Natural killer cell (primary cell): ENCODE results near the gene SMG1. TPM values are rescaled to one million over a fixed set of nuclear protein-coding genes. Genes with fewer than 3 reads are reported as not detected.

Source experiments
- ATAC-seq, 3 donors: fragments of 150-1000 bp in 2 of 3; fragments of 200-7000 bp in 1 of 3; cut with Tn5 transposase; 1 replicate in 1 of 3; 2 replicates in 2 of 3; pipeline ENCODE4 v1.10.0; 2021; ENCODE audit warnings: mild to moderate bottlenecking in 2 of 3, moderate library complexity in 2 of 3
- DNase-seq, 2 donors: peaks; one replicate each; pipeline versions ENCODE4 v3.0.0 to v3.0.0-alpha.2; 2013 to 2021; ENCODE audit warnings: mixed read lengths in 1 of 2
- H3K27ac ChIP-seq: one replicate; pipeline ENCODE4 v1.5.1; 2013; ENCODE audit warnings: mild to moderate bottlenecking, low read length
- H3K27me3 ChIP-seq: one replicate; pipeline ENCODE4 v1.6.1; 2013; ENCODE audit warnings: low read length; ENCODE audit not compliant: control insufficient read depth, insufficient read depth
- H3K36me3 ChIP-seq: one replicate; pipeline ENCODE4 v1.6.1; 2013; ENCODE audit warnings: low read length; ENCODE audit not compliant: control insufficient read depth, insufficient read depth
- H3K4me1 ChIP-seq: one replicate; pipeline ENCODE4 v1.6.1; 2013; ENCODE audit warnings: low read length; ENCODE audit not compliant: control insufficient read depth, insufficient read depth
- H3K4me3 ChIP-seq: one replicate; pipeline ENCODE4 v1.5.1; 2013; ENCODE audit warnings: low read length
- H3K9me3 ChIP-seq: one replicate; pipeline ENCODE4 v1.6.1; 2013; ENCODE audit warnings: low read length; ENCODE audit not compliant: control insufficient read depth, insufficient read depth
- H3K27ac Mint-ChIP-seq, 2 donors: one replicate each; pipeline ENCODE4 v1.8.0; 2022; ENCODE audit warnings: mild to moderate bottlenecking in 2 of 2, mixed read lengths in 2 of 2, moderate library complexity in 1 of 2
- H3K27me3 Mint-ChIP-seq, 2 donors: one replicate each; pipeline ENCODE4 v1.8.0; 2022; ENCODE audit warnings: low read depth in 2 of 2, mixed read lengths in 2 of 2
- H3K36me3 Mint-ChIP-seq: one replicate; pipeline ENCODE4 v1.8.0; 2022; ENCODE audit warnings: mixed read lengths
- H3K4me1 Mint-ChIP-seq, 2 donors: one replicate each; pipeline ENCODE4 v1.8.0; 2022; ENCODE audit warnings: mixed read lengths in 2 of 2
- H3K4me3 Mint-ChIP-seq: one replicate; pipeline ENCODE4 v1.8.0; 2022; ENCODE audit warnings: mild to moderate bottlenecking, moderate library complexity, mixed read lengths
- H3K9me3 Mint-ChIP-seq, 2 donors: one replicate each; pipeline ENCODE4 v1.8.0; 2022; ENCODE audit warnings: mixed read lengths in 2 of 2
- CTCF ChIP-seq: fragments of 200-600 bp; IDR thresholded peaks from one replicate; pipeline ENCODE4 v1.8.0; 2022; ENCODE audit warnings: antibody characterized with exemption
- WGBS: methylation state at CpG from one replicate; pipeline ENCODE4 v1.1.7; 2013; ENCODE audit warnings: missing lambda C conversion rate; ENCODE audit not compliant: insufficient coverage; 5-methylcytosine and 5-hydroxymethylcytosine counted together
- intact Hi-C: fragments of 100-400 bp; cut with micrococcal nuclease; formaldehyde crosslinking; loops from one replicate; pipeline ENCODE4 v1.14.2; 2022
- total RNA-seq, 4 donors: library from RNA; stranded (reverse); fragments of 120-200 nt in 1 of 4; gene quantifications; one replicate each; pipeline versions ENCODE4 v1.2.3 to v1.2.4, GENCODE V29; 2013 to 2022

The SMG1 gene
- total RNA-seq, 3 donors from 2014 or later (not counting 1 experiment from before 2014, with no cell fraction given) = 215 to 253 (median 246) TPM

- no peak overlapping the region for H3K27ac ChIP-seq
- no peak for DNase-seq
- peaks cover 37% of the 10 kb centered on the region for H3K36me3 ChIP-seq
- Mint-ChIP-seq H3K4me1 (peaks cover 20 to 36% of the 10 kb centered on the region in 2 donors), H3K27me3 (no peaks in the 10 kb centered on the region), H3K36me3 (peaks cover 7% of the 10 kb centered on the region), H3K4me3 (no peak overlapping the region), H3K9me3 (no peaks in the 10 kb centered on the region), H3K27ac (no peak overlapping the region)
- intact Hi-C loops = no loop called here
- WGBS = no CpG with 5 or more reads among the region's 1 CpG
- peaks cover 14% of the 10 kb centered on the region for H3K4me1 ChIP-seq
- TF ChIP-seq CTCF = no peak
- no peaks in the 10 kb centered on the region for H3K27me3 ChIP-seq
- no peaks in the 10 kb centered on the region for H3K9me3 ChIP-seq
- ATAC-seq = no peak
- no peak overlapping the region for H3K4me3 ChIP-seq
Observed at GRCh38 chr16:18796377-18796776, 129.8 kb downstream of the SMG1 start.

GRCh38 chr16:18792836-18793433 is 133.3 kb downstream of the SMG1 start:
- no peak overlapping the region for H3K27ac Mint-ChIP-seq
- intact Hi-C loops = no loop called here

GRCh38 chr16:18789850-18790706 is 136.1 kb downstream of the SMG1 start, which contains the start of gene RPS15A:
TSS of gene RPS15A (minus strand) at chr16:18790334. CDS start at chr16:18789113, 1,221 bp downstream.
- peak within 1 kb of the TSS; percentile 95 for H3K4me3 ChIP-seq
- H3K4me1 ChIP-seq = peaks cover 43% of the 10 kb centered on the region
- peaks cover 50% of the 10 kb centered on the region for H3K36me3 ChIP-seq
- ATAC-seq (peak; percentile 97 to 99 (median 97)), DNase-seq (peak; percentile 83 to 99)
- no peaks in the 10 kb centered on the region for H3K9me3 Mint-ChIP-seq
- peak within 1 kb of the TSS; percentile 90 to 91 for H3K27ac Mint-ChIP-seq
- 4% methylated on average over 60 of the region's 60 CpGs for WGBS
- peak within 1 kb of the TSS; percentile 98 for H3K4me3 Mint-ChIP-seq
- H3K4me1 Mint-ChIP-seq = peaks cover 45 to 48% of the 10 kb centered on the region in 2 donors
- no peaks in the 10 kb centered on the region for H3K27me3 ChIP-seq
- no peak for TF ChIP-seq CTCF
- H3K9me3 ChIP-seq = no peaks in the 10 kb centered on the region
- no peaks in the 10 kb centered on the region for H3K27me3 Mint-ChIP-seq
- intact Hi-C loops = loop anchor here (1.0 kb wide), 1 partner anchor 11 kb away; the partner anchor contains the start of gene ARL6IP1
- H3K36me3 Mint-ChIP-seq = peaks cover 32% of the 10 kb centered on the region
- peak within 1 kb of the TSS; percentile 71 for H3K27ac ChIP-seq

More at GRCh38 chr16:18792836-18793433, 133.3 kb downstream of the SMG1 start:
- WGBS = 97% methylated on average over 11 of the region's 11 CpGs
- Mint-ChIP-seq H3K36me3 (peaks cover 14% of the 10 kb centered on the region), H3K27me3 (no peaks in the 10 kb centered on the region), H3K4me3 (no peak overlapping the region), H3K9me3 (no peaks in the 10 kb centered on the region), H3K4me1 (peaks cover 25 to 31% of the 10 kb centered on the region in 2 donors)
- TF ChIP-seq CTCF = no peak
- no peak for DNase-seq
- H3K27ac ChIP-seq = no peak overlapping the region
- no peaks in the 10 kb centered on the region for H3K9me3 ChIP-seq
- H3K36me3 ChIP-seq = peaks cover 44% of the 10 kb centered on the region
- peaks cover 17% of the 10 kb centered on the region for H3K4me1 ChIP-seq
- H3K27me3 ChIP-seq = no peaks in the 10 kb centered on the region
- ATAC-seq = no peak
- no peak overlapping the region for H3K4me3 ChIP-seq
